HepG2 (cell line): ENCODE data around the gene HELZ. TPM values are rescaled to one million over a fixed set of nuclear protein-coding genes. Genes with fewer than 3 reads are reported as not detected.

Source experiments
- CBX1 ChIP-seq: IDR thresholded peaks from one replicate; pipeline ENCODE4 v1.6.1; 2016; ENCODE audit warnings: antibody characterized with exemption, low read depth
- HMGXB3 ChIP-seq: sonication (generic); formaldehyde crosslinking; IDR thresholded peaks from 2 replicates; pipeline ENCODE4 v1.4.0; 2020; ENCODE audit warnings: missing genetic modification reagents, borderline replicate concordance
- KMT2A ChIP-seq: sonication (generic); formaldehyde crosslinking; IDR thresholded peaks from 2 replicates; pipeline ENCODE4 v1.4.0; 2020; ENCODE audit warnings: missing genetic modification reagents
- MED8 ChIP-seq: sonication (generic); formaldehyde crosslinking; IDR thresholded peaks from 2 replicates; pipeline ENCODE4 v1.8.1; 2023; ENCODE audit warnings: mild to moderate bottlenecking, missing genetic modification reagents; ENCODE audit not compliant: insufficient replicate concordance
- SAP130 ChIP-seq: IDR thresholded peaks from 2 replicates; pipeline ENCODE4 v1.6.1; 2016; ENCODE audit warnings: low read depth
- WIZ ChIP-seq: sonication (generic); formaldehyde crosslinking; IDR thresholded peaks from 2 replicates; pipeline ENCODE4 v1.5.1; 2020; ENCODE audit warnings: mild to moderate bottlenecking, missing genetic modification reagents
- ZBTB46 ChIP-seq: sonication (generic); formaldehyde crosslinking; IDR thresholded peaks from 2 replicates; pipeline ENCODE4 v1.4.0; 2020; ENCODE audit warnings: mild to moderate bottlenecking, missing genetic modification reagents, borderline replicate concordance
- ZEB1 ChIP-seq: IDR thresholded peaks from 2 replicates; pipeline ENCODE4 v1.6.1; 2012; ENCODE audit warnings: mild to moderate bottlenecking, low read depth, inconsistent platforms; ENCODE audit not compliant: insufficient replicate concordance
- ZNF180 ChIP-seq: sonication (generic); formaldehyde crosslinking; IDR thresholded peaks from 2 replicates; pipeline ENCODE4 v1.4.0; 2020; ENCODE audit warnings: low read depth, missing genetic modification reagents, borderline replicate concordance
- ZNF329 ChIP-seq: sonication (generic); formaldehyde crosslinking; IDR thresholded peaks from 2 replicates; pipeline ENCODE4 v1.9.0; 2021; ENCODE audit warnings: low read depth, mild to moderate bottlenecking, missing genetic modification reagents
- ZNF510 ChIP-seq: sonication (generic); formaldehyde crosslinking; IDR thresholded peaks from 2 replicates; pipeline ENCODE4 v1.4.0; 2020; ENCODE audit warnings: low read depth, mild to moderate bottlenecking, missing genetic modification reagents
- ZNF543 ChIP-seq: sonication (generic); formaldehyde crosslinking; IDR thresholded peaks from 2 replicates; pipeline ENCODE4 v1.4.0; 2020; ENCODE audit warnings: mild to moderate bottlenecking, missing genetic modification reagents
- ZSCAN20 ChIP-seq: sonication (generic); formaldehyde crosslinking; IDR thresholded peaks from 2 replicates; pipeline ENCODE4 v1.4.0; 2020; ENCODE audit warnings: missing genetic modification reagents, mild to moderate bottlenecking, borderline replicate concordance
- polyA plus RNA-seq, 8 experiments: library from polyadenylated mRNA; depleted of rRNA in 3 of 8; stranded (reverse) in 7 of 8; unstranded in 1 of 8; fragments of >200 nt; fragmentation: Illumina TruSeq in 4 of 8; extraction: Trizol in 4 of 8; gene quantifications; 2 replicates each; pipeline versions ENCODE4 v1.2.1 to v1.2.3, GENCODE V29; 2011 to 2016; ENCODE audit warnings: low read depth in 4 of 8, missing spikeins in 1 of 8, mixed read lengths in 1 of 8; ENCODE audit not compliant: insufficient read depth in 1 of 8
- total RNA-seq, 5 experiments: library from RNA; depleted of rRNA; stranded (reverse); fragments of >200 nt; fragmentation: Illumina TruSeq; extraction: Trizol; gene quantifications; 2 replicates each; pipeline ENCODE4 v1.2.3, GENCODE V29; 2016; ENCODE audit warnings: low read depth in 1 of 5
- TF ChIP-seq, protein P1 (sequence below): sonication (generic); formaldehyde crosslinking; IDR thresholded peaks from 2 replicates; pipeline ENCODE4 v1.4.0; 2020; ENCODE audit warnings: missing genetic modification reagents
- TF ChIP-seq, protein P2 (sequence below), 2 experiments: IDR thresholded peaks; 2 replicates each; pipeline ENCODE4 v1.6.1; 2011 to 2012; ENCODE audit warnings: low read length in 2 of 2, borderline replicate concordance in 1 of 2, low read depth in 1 of 2, mild to moderate bottlenecking in 1 of 2, moderate library complexity in 1 of 2

HELZ gene
- total and polyA plus RNA-seq, 2 of the 13 experiments (the other 11 are each of a cell fraction or from before 2014, with no cell fraction given) = 35.3 to 52.4 TPM

GRCh38 chr17:67260170-67260987 lies 15.4 kb upstream of the HELZ start (continued):
- TF ChIP-seq, protein P1, sequence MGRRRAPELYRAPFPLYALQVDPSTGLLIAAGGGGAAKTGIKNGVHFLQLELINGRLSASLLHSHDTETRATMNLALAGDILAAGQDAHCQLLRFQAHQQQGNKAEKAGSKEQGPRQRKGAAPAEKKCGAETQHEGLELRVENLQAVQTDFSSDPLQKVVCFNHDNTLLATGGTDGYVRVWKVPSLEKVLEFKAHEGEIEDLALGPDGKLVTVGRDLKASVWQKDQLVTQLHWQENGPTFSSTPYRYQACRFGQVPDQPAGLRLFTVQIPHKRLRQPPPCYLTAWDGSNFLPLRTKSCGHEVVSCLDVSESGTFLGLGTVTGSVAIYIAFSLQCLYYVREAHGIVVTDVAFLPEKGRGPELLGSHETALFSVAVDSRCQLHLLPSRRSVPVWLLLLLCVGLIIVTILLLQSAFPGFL (CRISPR knock-in tag) = no peak
- TF ChIP-seq ZNF329 = no peak
- TF ChIP-seq, protein P2, sequence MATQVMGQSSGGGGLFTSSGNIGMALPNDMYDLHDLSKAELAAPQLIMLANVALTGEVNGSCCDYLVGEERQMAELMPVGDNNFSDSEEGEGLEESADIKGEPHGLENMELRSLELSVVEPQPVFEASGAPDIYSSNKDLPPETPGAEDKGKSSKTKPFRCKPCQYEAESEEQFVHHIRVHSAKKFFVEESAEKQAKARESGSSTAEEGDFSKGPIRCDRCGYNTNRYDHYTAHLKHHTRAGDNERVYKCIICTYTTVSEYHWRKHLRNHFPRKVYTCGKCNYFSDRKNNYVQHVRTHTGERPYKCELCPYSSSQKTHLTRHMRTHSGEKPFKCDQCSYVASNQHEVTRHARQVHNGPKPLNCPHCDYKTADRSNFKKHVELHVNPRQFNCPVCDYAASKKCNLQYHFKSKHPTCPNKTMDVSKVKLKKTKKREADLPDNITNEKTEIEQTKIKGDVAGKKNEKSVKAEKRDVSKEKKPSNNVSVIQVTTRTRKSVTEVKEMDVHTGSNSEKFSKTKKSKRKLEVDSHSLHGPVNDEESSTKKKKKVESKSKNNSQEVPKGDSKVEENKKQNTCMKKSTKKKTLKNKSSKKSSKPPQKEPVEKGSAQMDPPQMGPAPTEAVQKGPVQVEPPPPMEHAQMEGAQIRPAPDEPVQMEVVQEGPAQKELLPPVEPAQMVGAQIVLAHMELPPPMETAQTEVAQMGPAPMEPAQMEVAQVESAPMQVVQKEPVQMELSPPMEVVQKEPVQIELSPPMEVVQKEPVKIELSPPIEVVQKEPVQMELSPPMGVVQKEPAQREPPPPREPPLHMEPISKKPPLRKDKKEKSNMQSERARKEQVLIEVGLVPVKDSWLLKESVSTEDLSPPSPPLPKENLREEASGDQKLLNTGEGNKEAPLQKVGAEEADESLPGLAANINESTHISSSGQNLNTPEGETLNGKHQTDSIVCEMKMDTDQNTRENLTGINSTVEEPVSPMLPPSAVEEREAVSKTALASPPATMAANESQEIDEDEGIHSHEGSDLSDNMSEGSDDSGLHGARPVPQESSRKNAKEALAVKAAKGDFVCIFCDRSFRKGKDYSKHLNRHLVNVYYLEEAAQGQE (IDR thresholded peaks at IDR 0.05; ENCODE audit: borderline replicate concordance in 1 of 2, low read depth in 1 of 2, low read length in 2 of 2) = no peak
- TF ChIP-seq ZNF543 (CRISPR knock-in tag) = no peak
- TF ChIP-seq ZEB1 = no peak
- TF ChIP-seq ZBTB46 = no peak
- no peak for TF ChIP-seq ZNF180 (CRISPR knock-in tag)
- no peak for TF ChIP-seq KMT2A (CRISPR knock-in tag)
- TF ChIP-seq MED8 = no peak
- TF ChIP-seq ZNF510 (CRISPR knock-in tag) = no peak
- no peak for TF ChIP-seq ZSCAN20 (CRISPR knock-in tag)
- no peak for TF ChIP-seq WIZ (CRISPR knock-in tag)
- no peak for TF ChIP-seq CBX1
- no peak for TF ChIP-seq HMGXB3 (CRISPR knock-in tag)
- TF ChIP-seq SAP130 (CRISPR knock-in tag) = no peak
